ENCODE data around the gene IRGQ.
"Not testable (repeated sequence)": the region's sequence is repeated elsewhere in the genome, so short reads cannot be mapped to it uniquely, and the experiment has no call there.

Gene IRGQ

DNA sequence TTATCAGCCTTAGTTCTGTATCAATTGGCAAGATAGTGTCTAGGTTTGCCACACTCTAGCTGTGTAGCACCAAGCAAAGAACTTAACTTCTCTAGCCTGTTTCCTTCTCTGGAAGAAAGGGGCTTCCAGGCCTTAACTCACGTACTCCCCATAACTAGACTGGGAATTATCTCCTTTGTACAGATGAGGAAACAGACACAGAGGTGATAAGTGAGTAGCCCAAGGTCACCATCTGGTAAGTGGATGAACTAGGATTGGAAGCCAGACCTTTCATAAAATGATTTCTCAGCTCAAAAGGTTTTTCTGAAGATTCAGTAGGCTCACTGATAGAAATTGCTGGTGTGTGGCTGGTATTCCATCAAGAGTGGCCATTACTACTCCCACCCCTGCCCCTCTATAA, 20.4 kb upstream of the IRGQ start:
- no peaks in the 10 kb centered on the region for H3K9me3 Mint-ChIP-seq
- peaks cover 46% of the 10 kb centered on the region for H3K4me1 Mint-ChIP-seq

DNA sequence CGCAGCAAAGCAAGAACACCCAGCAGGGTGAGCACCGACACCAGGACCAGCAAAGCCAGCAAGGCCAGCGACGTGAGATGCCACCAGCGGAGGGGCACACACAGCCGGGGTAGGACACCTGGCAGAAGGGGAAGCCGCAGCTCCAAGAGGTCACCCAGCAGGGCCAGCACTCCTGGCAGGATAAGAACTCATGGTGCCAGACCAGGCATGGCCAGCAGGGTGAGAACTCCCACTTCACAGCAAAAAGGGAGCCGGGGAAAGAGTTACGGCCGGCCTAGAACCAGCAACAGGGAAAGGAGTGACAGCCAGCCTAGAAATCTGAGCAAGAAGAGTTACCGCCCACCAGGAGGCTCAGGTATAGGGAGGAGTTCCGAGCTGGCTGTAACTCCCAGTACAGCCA, 16.4 kb upstream of the IRGQ start:
- no peak for DNase-seq (ENCODE audit: low spot score in 2 of 2)
- Mint-ChIP-seq H3K4me3 (no peak overlapping the region), H3K36me3 (peaks cover 18% of the 10 kb centered on the region), H3K9me3 (no peaks in the 10 kb centered on the region), H3K4me1 (peaks cover 44% of the 10 kb centered on the region), H3K27ac (peak overlapping the region; percentile 89)
- no peak for ATAC-seq

More for the DNA sequence above, 20.4 kb upstream of the IRGQ start:
- Mint-ChIP-seq H3K4me3 (no peak overlapping the region), H3K36me3 (peaks cover 23% of the 10 kb centered on the region), H3K27ac (no peak overlapping the region)
- no peak for ATAC-seq
- DNase-seq (ENCODE audit: low spot score in 2 of 2), result no peak

DNA sequence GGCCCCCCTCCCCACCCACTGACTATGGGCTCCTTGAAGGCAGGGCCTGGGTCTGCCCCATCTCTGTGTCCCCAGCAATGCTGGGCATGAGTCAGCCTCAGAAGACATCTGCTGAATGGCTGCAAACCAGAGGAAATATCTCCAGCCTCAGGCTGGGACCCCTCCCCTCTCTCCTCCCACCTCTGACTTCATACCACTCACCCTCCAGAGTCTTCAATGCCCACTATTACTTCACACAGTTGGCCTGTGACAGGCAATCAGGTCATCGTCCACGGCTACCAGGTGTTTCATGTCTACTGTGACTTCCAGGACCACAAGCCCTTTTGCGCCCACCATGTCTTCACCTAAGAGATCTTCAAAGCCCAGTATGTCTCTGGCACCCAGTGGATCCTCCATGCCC, 15.9 kb upstream of the IRGQ start, which contains the start of gene SRRM5:
SRRM5 (plus strand) TSS at position 301 of the 400 bp plus-strand sequence; CDS start at position 335, 34 bp downstream.
- no peak within 1 kb of the TSS for H3K4me3 Mint-ChIP-seq
- H3K4me1 Mint-ChIP-seq, result peaks cover 44% of the 10 kb centered on the region
- H3K36me3 Mint-ChIP-seq, result peaks cover 18% of the 10 kb centered on the region
- peak within 1 kb of the TSS; percentile 89 for H3K27ac Mint-ChIP-seq
- DNase-seq (ENCODE audit: low spot score in 2 of 2) (no peak), ATAC-seq (no peak)
- H3K9me3 Mint-ChIP-seq, result no peaks in the 10 kb centered on the region

DNA sequence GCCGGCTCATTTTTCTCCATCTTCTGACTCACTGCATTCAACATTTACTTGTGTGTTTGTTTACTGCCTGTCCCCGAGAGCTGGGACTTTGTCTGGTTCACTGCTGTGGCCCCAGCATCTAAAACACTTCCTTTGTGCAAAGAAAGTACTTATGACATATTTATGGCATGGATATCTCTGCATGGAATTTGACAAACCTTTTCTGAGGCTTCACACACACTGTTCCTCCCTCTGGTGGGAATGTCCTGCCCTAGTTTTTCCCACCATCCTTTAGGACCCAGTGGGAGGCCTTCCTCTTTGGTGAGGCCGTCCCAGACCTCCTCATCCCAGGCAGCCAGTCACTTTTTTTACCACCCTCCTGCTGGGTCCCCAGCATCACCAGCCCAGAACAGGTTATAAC, 14.6 kb upstream of the IRGQ start:
- no peak for ATAC-seq
- H3K36me3 Mint-ChIP-seq, result peaks cover 23% of the 10 kb centered on the region
- no peak overlapping the region for H3K4me3 Mint-ChIP-seq
- H3K4me1 Mint-ChIP-seq, result peaks cover 39% of the 10 kb centered on the region
- H3K27ac Mint-ChIP-seq, result peak overlapping the region; percentile 89
- DNase-seq (ENCODE audit: low spot score in 2 of 2), result no peak
- H3K9me3 Mint-ChIP-seq, result no peaks in the 10 kb centered on the region

DNA sequence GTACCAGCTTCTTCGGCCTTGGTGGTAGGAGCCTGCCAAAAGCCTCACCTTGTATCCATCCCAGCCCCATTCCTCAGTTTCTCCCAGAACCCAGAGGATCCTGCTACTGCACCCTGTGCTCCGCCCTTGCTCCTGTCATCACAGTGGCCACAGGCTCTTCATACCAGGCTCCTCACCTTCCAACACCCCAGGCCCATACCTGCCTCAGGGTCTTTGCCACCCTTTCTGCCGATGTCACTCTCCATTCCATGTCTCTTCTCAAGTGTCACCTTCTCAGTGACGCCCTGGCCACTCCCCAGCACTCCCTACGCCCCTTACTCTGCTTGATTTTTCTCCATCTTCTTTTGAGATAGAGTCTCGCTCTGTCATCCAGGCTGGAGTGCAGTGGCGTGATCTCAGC, 13.9 kb upstream of the IRGQ start:
- no peak for ATAC-seq
- Mint-ChIP-seq H3K36me3 (peaks cover 24% of the 10 kb centered on the region), H3K27ac (peak overlapping the region; percentile 80), H3K4me1 (peaks cover 38% of the 10 kb centered on the region), H3K9me3 (no peaks in the 10 kb centered on the region), H3K4me3 (no peak overlapping the region)
- DNase-seq (ENCODE audit: low spot score in 2 of 2), result no peak

DNA sequence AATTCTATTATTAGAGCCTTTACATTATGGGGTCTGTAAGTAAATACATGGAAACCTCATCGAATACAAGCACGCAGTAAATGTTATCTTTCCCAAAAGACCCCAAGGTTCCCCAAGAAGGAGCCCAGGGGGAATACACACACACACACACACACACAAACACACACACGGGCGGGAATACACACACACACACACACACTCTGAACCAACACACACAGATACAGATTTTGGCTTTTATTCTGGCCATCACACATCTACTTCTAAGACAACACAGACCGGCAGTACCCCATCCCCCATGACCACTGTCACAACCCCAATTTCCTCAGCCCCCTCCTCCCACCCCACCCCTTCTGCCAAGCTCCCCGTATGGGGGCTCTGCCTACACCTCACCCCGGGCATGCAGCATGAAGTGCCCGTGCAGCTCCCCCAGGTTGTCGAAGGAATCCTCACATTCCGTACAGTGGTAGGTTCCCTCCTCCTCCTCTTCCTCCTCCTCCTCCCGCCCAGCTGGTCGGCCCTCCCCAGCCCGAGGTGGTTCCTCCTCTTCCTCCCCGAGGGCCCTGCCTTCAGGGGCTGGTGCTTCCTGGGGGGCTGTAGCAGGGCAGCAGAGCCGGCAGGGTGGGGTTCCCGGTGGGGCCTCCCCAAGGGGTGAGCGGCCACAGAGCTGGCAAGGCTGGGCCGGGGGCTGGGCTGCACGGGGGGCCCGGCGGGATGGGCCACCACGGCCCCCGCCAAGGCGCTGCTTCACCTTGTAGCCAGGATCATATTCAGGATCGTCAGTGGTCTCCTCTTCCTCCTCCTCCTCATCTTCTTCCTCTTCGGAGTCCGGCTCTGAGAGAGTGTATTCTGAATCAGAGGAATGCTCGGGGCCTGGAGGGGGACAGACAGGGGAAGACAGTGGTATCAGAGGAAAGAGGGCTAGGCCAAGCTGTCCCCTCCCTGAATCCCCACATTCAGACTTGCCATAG, 11.6 kb upstream of the IRGQ start:
- Mint-ChIP-seq H3K4me3 (no peak overlapping the region), H3K9me3 (no peaks in the 10 kb centered on the region), H3K36me3 (peaks cover 30% of the 10 kb centered on the region), H3K27ac (peak overlapping the region; percentile 88), H3K4me1 (peaks cover 25% of the 10 kb centered on the region)
- DNase-seq (ENCODE audit: low spot score in 2 of 2) (no peak), ATAC-seq (no peak)

DNA sequence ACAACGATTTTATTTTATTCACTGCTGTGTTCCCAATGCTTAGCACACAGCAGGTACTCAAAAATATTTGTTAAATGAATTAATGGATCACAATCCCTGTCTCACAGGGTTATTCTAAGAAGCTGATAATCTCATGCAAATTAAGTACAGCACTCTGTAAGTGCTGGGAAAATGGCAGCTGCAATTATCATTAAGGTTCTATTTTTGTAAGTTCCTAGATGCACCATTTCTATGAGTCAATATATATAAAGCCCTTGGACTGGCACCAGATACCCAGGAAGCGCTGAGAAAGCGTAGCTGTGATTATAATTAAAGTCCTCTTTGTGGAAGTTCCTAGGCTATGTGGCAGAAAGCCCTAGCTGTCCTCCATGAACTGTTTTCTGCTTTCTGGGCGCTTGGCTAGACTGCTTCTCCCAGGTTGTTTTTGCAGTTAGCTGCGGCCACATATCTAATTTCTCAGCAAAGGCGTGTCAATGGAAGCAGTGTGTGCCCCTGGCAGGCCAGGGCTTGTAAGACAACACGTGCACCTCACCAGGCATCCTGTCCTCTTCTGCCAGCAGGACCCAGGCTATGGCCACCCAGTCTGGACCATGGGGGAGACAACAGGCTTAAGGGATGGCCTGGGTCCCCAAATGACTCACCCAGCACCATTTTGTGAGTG, 10.8 kb upstream of the IRGQ start:
- DNase-seq (ENCODE audit: low spot score in 2 of 2) (no peak), ATAC-seq (no peak)
- Mint-ChIP-seq H3K36me3 (peaks cover 31% of the 10 kb centered on the region), H3K4me3 (no peak overlapping the region), H3K27ac (peak overlapping the region; percentile 88), H3K4me1 (peaks cover 17% of the 10 kb centered on the region), H3K9me3 (no peaks in the 10 kb centered on the region)

DNA sequence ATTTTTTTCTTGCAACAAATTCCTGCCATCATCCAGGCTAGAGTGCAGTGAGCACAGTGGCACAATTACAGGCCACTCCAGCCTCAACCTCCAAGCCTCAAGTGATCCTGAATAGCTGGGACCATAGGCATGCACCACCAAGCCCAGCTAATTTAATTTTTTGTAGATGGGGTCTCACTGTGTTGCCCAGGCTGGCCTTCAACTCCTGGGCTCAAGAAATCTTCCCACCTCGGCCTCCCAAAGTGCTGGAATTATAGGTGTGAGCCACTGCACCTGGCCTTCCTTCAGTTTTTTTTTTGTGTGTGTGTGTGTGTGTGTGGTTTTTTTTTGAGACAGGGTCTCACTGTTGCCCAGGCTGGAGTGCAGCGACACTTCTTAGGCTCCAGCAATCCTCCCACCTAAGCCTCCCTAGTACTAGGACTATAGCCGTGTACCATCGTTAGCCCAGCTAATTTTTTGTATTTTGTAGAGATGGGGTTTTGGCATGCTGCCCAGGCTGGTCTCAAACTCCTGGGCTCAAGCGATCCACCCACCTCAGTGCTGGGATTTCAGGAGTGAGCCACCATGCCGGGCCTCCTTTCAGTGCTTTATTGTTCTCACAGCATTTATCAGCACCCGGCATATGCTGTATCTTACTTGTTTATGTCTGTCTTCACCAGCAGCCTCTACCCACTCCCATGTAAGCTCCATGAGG, 10.1 kb upstream of the IRGQ start:
- ATAC-seq (no peak), DNase-seq (ENCODE audit: low spot score in 2 of 2) (no peak)
- Mint-ChIP-seq H3K4me1 (peaks cover 13% of the 10 kb centered on the region), H3K27ac (peak overlapping the region; percentile 88), H3K9me3 (no peaks in the 10 kb centered on the region), H3K4me3 (no peak overlapping the region), H3K36me3 (peaks cover 37% of the 10 kb centered on the region)

DNA sequence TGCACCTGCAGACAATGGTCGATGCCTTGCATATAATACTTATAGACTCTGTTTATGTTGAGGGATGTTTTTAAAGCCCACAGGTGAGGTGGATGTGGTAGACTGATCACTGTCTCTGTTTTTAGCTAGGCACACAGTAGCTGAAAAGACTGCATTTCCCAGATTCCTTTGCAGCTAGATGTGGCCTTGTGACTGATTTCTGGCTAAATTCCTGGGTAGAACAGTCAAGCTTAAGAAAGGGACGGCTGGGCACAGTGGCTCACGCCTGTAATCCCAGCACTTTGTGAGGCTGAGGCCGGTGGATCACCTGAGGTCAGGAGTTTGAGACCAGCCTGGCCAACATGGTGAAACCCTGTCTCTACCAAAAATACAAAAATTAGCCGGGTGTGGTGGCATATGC, 4.4 kb upstream of the IRGQ start:
- not testable (repeated sequence) for DNase-seq (ENCODE audit: low spot score in 2 of 2); H3K9me3 Mint-ChIP-seq; H3K4me3 Mint-ChIP-seq; ATAC-seq
- Mint-ChIP-seq H3K27ac (peak overlapping the region; percentile 14), H3K4me1 (peaks cover 28% of the 10 kb centered on the region), H3K36me3 (peaks cover 67% of the 10 kb centered on the region)

DNA sequence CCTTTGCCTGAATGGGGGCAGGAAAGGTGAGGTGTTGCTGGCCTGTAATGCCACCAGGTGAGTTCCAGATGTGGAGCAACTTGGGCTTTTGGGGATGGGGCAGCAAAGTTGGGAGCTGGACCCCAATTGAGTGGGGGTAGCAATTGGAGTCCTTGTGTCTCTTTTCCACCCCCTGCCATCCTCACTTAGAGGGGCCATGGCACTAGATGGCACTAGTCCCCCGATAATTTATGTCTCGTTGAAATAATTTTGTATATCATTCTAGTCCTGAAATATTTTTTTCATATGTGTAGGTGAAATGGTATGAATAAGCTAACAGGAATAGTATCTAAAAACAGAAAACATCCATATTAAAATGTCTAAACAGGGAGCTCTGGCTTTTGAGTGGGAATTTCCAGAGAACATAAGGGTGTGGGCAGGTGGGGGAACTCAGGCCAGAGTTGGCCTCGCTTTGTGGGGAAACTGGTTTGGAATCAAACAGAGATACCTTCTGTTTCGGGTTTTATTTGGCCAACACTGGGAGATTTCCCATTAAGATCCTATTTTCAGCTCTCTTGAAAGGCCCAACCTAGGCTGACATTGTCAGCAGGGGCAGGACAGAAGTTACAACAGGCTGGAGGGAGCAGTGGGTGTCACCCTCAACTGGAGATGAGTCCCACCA, 3.8 kb upstream of the IRGQ start:
- H3K36me3 Mint-ChIP-seq, result peaks cover 73% of the 10 kb centered on the region
- no peaks in the 10 kb centered on the region for H3K9me3 Mint-ChIP-seq
- DNase-seq (ENCODE audit: low spot score in 2 of 2) (no peak), ATAC-seq (no peak)
- no peak overlapping the region for H3K4me3 Mint-ChIP-seq
- peaks cover 28% of the 10 kb centered on the region for H3K4me1 Mint-ChIP-seq
- peak overlapping the region; percentile 14 for H3K27ac Mint-ChIP-seq

DNA sequence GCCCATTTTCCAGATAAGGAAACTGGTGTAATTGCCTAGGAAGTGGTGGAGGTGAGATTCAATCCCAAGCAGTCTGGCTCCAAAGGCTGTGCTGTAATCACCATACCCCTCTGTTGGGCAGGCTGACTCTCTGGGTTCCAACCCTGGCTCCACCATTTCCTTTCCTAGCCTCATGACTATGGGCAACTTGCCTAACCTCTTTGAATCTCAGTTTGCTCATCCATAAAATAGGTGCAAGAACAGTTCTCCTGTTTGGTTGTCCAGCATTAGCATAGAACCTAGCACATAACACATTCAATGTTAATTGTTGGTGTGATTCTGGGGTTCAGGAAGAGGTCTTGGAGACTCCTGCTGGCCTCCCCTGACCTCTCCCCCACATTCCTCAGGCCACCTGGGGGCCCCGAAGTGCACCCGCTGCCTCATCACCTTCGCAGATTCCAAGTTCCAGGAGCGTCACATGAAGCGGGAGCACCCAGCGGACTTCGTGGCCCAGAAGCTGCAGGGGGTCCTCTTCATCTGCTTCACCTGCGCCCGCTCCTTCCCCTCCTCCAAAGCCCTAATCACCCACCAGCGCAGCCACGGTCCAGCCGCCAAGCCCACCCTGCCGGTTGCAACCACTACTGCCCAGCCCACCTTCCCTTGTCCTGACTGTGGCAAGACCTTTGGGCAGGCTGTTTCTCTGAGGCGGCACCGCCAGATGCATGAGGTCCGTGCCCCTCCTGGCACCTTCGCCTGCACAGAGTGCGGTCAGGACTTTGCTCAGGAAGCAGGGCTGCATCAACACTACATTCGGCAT, 2.7 kb upstream of the IRGQ start:
- Mint-ChIP-seq H3K4me1 (peaks cover 33% of the 10 kb centered on the region), H3K9me3 (no peaks in the 10 kb centered on the region), H3K27ac (peak overlapping the region; percentile 69), H3K36me3 (peaks cover 80% of the 10 kb centered on the region), H3K4me3 (peak overlapping the region; percentile 95)
- ATAC-seq, result no peak
- no peak for DNase-seq (ENCODE audit: low spot score in 2 of 2)

DNA sequence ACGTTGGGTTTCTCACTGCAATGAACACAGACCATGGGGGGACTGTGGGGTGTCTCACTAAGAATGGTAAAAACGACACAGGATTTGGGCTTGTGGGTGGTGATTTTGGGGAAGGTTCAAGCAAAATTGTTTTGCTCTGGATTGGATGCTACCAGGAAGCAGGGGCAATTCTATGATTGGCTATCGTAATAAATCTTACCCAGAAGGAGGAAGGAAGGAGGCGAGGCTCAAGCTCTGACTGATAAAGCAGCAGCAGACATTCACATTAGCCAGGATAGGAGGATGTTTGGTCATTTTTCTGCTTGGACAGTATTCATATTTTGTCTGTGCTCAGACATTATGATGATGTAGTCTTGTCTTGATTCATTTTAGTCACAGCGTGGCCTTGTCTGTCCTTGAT, 1.9 kb upstream of the IRGQ start:
- no peak for ATAC-seq
- Mint-ChIP-seq H3K4me3 (peak overlapping the region; percentile 95), H3K4me1 (peaks cover 39% of the 10 kb centered on the region), H3K9me3 (no peaks in the 10 kb centered on the region), H3K27ac (peak overlapping the region; percentile 100), H3K36me3 (peaks cover 82% of the 10 kb centered on the region)
- DNase-seq (ENCODE audit: low spot score in 2 of 2), result no peak

DNA sequence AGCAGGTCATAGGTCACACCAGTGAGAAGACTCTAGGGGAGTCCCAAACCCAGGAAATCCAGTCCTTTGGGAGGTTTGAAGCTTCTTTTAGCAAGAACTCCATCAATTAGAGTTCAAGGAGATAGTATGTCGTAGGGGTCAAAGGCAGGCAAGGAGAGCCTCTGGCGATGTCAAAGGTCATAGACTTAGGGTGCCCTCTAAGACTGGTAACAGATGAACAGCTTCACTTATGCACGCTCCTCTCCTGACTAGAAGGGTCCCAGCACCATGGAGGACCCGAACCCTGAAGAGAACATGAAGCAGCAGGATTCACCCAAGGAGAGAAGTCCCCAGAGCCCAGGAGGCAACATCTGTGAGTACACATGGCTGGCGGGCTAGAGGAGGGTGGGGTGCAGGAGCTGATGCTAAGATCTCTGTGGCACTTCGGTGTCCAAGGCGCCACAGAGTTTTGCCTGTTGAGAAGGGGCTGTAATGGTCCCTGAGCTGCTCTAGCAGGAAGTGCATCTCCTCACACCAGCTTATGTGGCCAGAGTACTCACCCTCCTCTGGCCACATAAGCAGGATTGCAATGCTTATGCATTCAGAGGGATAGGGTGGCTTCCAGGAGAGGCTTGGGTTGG, 1.0 kb upstream of the IRGQ start:
- ATAC-seq (no peak), DNase-seq (ENCODE audit: low spot score in 2 of 2) (peak in 1 of 2 donors; percentile 56)
- Mint-ChIP-seq H3K4me3 (peak overlapping the region; percentile 95), H3K9me3 (no peaks in the 10 kb centered on the region), H3K36me3 (peaks cover 80% of the 10 kb centered on the region), H3K4me1 (peaks cover 39% of the 10 kb centered on the region), H3K27ac (peak overlapping the region; percentile 100)

DNA sequence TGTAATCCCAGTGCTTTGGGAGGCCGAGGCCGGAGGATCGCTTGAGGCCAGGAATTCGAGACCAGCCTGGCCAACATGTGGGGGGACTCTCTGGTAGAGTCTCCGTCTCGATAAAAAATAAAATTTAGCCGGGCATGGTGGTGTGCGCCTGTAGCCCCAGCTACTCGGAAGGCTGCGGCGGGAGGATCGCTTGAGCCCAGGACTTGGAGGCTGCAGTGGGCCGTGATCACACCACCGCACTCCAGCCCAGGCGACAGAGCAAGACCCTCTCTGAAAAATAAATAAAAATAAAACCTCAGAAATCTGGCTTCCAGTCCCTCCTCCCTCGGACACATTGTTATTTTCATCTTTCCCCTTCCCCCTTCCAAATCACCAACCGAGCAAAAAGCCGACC, 332 bp downstream of the IRGQ start:
- peak overlapping the region; percentile 100 for H3K27ac Mint-ChIP-seq
- H3K36me3 Mint-ChIP-seq, result peaks cover 84% of the 10 kb centered on the region
- DNase-seq (ENCODE audit: low spot score in 2 of 2) (no peak), ATAC-seq (peak; percentile 35)
- peaks cover 39% of the 10 kb centered on the region for H3K4me1 Mint-ChIP-seq
- no peaks in the 10 kb centered on the region for H3K9me3 Mint-ChIP-seq
- peak overlapping the region; percentile 95 for H3K4me3 Mint-ChIP-seq
